Endodermal cell (in vitro differentiated cells): Measurements from ENCODE around the gene ARHGEF37. TPM values are rescaled to one million over a fixed set of nuclear protein-coding genes. Genes with fewer than 3 reads are reported as not detected.

ENCODE experiments used
- DNase-seq: peaks from one replicate; pipeline ENCODE4 v3.0.0-alpha.2; 2017
- H3K27ac ChIP-seq: 2 replicates; pipeline ENCODE4 v1.5.1; 2013; ENCODE audit warnings: mild to moderate bottlenecking, low read depth, low read length, moderate library complexity
- H3K27me3 ChIP-seq: 2 replicates; pipeline ENCODE4 v1.6.1; 2013; ENCODE audit warnings: mild to moderate bottlenecking, low read length, moderate library complexity; ENCODE audit not compliant: insufficient read depth, control insufficient read depth, poor library complexity, severe bottlenecking
- H3K36me3 ChIP-seq: 2 replicates; pipeline ENCODE4 v1.7.0; 2013; ENCODE audit warnings: mild to moderate bottlenecking, low read length, moderate library complexity; ENCODE audit not compliant: control insufficient read depth, insufficient read depth
- H3K4me1 ChIP-seq: one replicate; pipeline ENCODE4 v1.7.0; 2013; ENCODE audit warnings: low read length; ENCODE audit not compliant: control insufficient read depth, insufficient read depth
- H3K4me3 ChIP-seq: 2 replicates; pipeline ENCODE4 v1.5.1; 2013; ENCODE audit warnings: mild to moderate bottlenecking, low read length, moderate library complexity
- H3K9ac ChIP-seq: 2 replicates; pipeline ENCODE4 v1.6.1; 2013; ENCODE audit warnings: mild to moderate bottlenecking, low read length, moderate library complexity; ENCODE audit not compliant: poor library complexity, severe bottlenecking; ENCODE audit errors: extremely low read depth
- H3K9me3 ChIP-seq: 2 replicates; pipeline ENCODE4 v1.6.1; 2013; ENCODE audit warnings: mild to moderate bottlenecking, low read length, moderate library complexity; ENCODE audit not compliant: control insufficient read depth
- H3K27ac Mint-ChIP-seq: 2 replicates; pipeline ENCODE4 v1.8.0; 2020; ENCODE audit warnings: mixed read lengths
- H3K27me3 Mint-ChIP-seq: 2 replicates; pipeline ENCODE4 v1.8.0; 2021; ENCODE audit warnings: mild to moderate bottlenecking, mixed read lengths; ENCODE audit not compliant: insufficient read depth
- H3K36me3 Mint-ChIP-seq: 2 replicates; pipeline ENCODE4 v1.8.0; 2020; ENCODE audit warnings: low read depth, mixed read lengths
- H3K4me1 Mint-ChIP-seq: 2 replicates; pipeline ENCODE4 v1.8.0; 2020; ENCODE audit warnings: mixed read lengths
- H3K4me3 Mint-ChIP-seq: 2 replicates; pipeline ENCODE4 v1.8.0; 2020; ENCODE audit warnings: mild to moderate bottlenecking, moderate library complexity, mixed read lengths
- H3K9me3 Mint-ChIP-seq: 2 replicates; pipeline ENCODE4 v1.8.0; 2020; ENCODE audit warnings: mild to moderate bottlenecking, mixed read lengths
- CTCF ChIP-seq: fragments of 200-600 bp; sonication (generic); conservative IDR thresholded peaks from 2 replicates; pipeline ENCODE4 v1.5.0; 2021; ENCODE audit warnings: antibody characterized with exemption, mild to moderate bottlenecking
- WGBS, 2 experiments: methylation state at CpG; one replicate each; pipeline versions ENCODE4 v1.1.5 to v1.1.7; 2013; ENCODE audit warnings: missing lambda C conversion rate in 2 of 2, mixed read lengths in 1 of 2; ENCODE audit not compliant: insufficient coverage in 1 of 2, insufficient read length in 1 of 2; 5-methylcytosine and 5-hydroxymethylcytosine counted together
- total RNA-seq, 2 donors: library from RNA; stranded (reverse); fragmentation: NEBNext Ultra II Directional in 1 of 2; extraction: Animal tissue kit (Norgen Biotek cat#: 25700) in 1 of 2; gene quantifications; 2 replicates in 1 of 2; 3 replicates in 1 of 2; pipeline ENCODE4 v1.2.1, GENCODE V29; 2021

Gene ARHGEF37
- total RNA-seq, 2 donors from 2014 or later: 0.57 to 0.93 TPM

GRCh38 chr5:149651686-149652085 is 70.4 kb downstream of the ARHGEF37 start:
- Mint-ChIP-seq H3K9me3 (no peaks in the 10 kb centered on the region), H3K27me3 (no peaks in the 10 kb centered on the region), H3K27ac (no peak overlapping the region), H3K4me3 (no peak overlapping the region), H3K36me3 (no peaks in the 10 kb centered on the region), H3K4me1 (no peaks in the 10 kb centered on the region)
- Histone ChIP-seq H3K27me3 (no peaks in the 10 kb centered on the region), H3K27ac (no peak overlapping the region), H3K4me3 (no peak overlapping the region), H3K36me3 (no peaks in the 10 kb centered on the region), H3K9ac (no peak overlapping the region), H3K9me3 (no peaks in the 10 kb centered on the region), H3K4me1 (no peaks in the 10 kb centered on the region)
- DNase-seq: peak; percentile 47
- no peak for TF ChIP-seq CTCF
- WGBS, 2 experiments: 62% methylated on average over 1 of the region's 1 CpG; no CpG with 5 or more reads in 1 of the 2 experiments

DNA sequence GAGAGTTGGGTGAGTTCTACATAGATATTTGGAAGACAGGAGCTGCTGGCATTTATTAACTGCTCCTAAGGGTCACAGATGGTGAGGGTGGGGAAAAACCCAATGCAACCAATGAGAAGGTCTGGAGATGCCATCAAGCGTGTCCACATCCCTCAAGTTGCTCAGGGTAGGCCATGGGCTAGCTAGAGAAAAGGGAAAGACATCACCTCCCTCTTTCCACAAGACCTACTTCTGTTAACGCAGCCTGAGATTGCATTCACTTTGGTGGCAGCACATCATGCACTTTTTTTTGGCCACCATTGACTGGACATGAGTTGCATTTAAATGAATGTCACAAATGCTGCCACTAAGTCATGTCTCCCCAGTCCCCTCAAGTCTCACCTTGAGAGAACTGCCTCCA is 71.4 kb downstream of the ARHGEF37 start:
- DNase-seq: no peak
- H3K9ac ChIP-seq: no peak overlapping the region
- H3K27me3 ChIP-seq: no peaks in the 10 kb centered on the region
- H3K9me3 ChIP-seq: no peaks in the 10 kb centered on the region
- no peak overlapping the region for H3K27ac ChIP-seq
- Mint-ChIP-seq H3K27me3 (no peaks in the 10 kb centered on the region), H3K4me1 (no peaks in the 10 kb centered on the region), H3K36me3 (no peaks in the 10 kb centered on the region), H3K9me3 (no peaks in the 10 kb centered on the region), H3K27ac (no peak overlapping the region), H3K4me3 (no peak overlapping the region)
- no peaks in the 10 kb centered on the region for H3K4me1 ChIP-seq
- 93 to 95% methylated on average over 2 of the region's 2 CpGs for WGBS, 2 experiments
- no peak overlapping the region for H3K4me3 ChIP-seq
- no peaks in the 10 kb centered on the region for H3K36me3 ChIP-seq
- no peak for TF ChIP-seq CTCF

- no peaks in the 10 kb centered on the region for H3K9me3 Mint-ChIP-seq
- 50 to 78% methylated on average over 1 to 3 of the region's 3 CpGs for WGBS, 2 experiments
- no peaks in the 10 kb centered on the region for H3K27me3 ChIP-seq
- peak; percentile 62 for DNase-seq
- H3K27me3 Mint-ChIP-seq: no peaks in the 10 kb centered on the region
- peak overlapping the region; percentile 42 for H3K27ac Mint-ChIP-seq
- no peaks in the 10 kb centered on the region for H3K36me3 Mint-ChIP-seq
- no peak overlapping the region for H3K27ac ChIP-seq
- H3K9me3 ChIP-seq: no peaks in the 10 kb centered on the region
- no peaks in the 10 kb centered on the region for H3K36me3 ChIP-seq
- H3K4me3 Mint-ChIP-seq: no peak overlapping the region
- no peak overlapping the region for H3K9ac ChIP-seq
- no peak for TF ChIP-seq CTCF
- peaks cover 8% of the 10 kb centered on the region for H3K4me1 Mint-ChIP-seq
- H3K4me3 ChIP-seq: no peak overlapping the region
- no peaks in the 10 kb centered on the region for H3K4me1 ChIP-seq
These were observed 72.9 kb downstream of the ARHGEF37 start for GRCh38 chr5:149654231-149654630.
